Common myeloid progenitor, CD34-positive (primary cell): ENCODE results near the gene NNMT.

Experiments used
- CTCF ChIA-PET: fragments of 350-600 bp; sonication (Branson Sonifier 250); formaldehyde crosslinking; loops from one replicate; lab custom pipeline; 2021; ENCODE audit warnings: antibody characterized with exemption; lab: Charles Lee
- POLR2A ChIA-PET: fragments of 350-600 bp; sonication (Branson Sonifier 250); formaldehyde crosslinking; loops from one replicate; lab custom pipeline; 2021; ENCODE audit warnings: antibody characterized with exemption; lab: Charles Lee
- DNase-seq, 3 donors: peaks; one replicate each; pipeline versions ENCODE4 v3.0.0 to v3.0.0-alpha.2; 2013
- H3K27ac ChIP-seq, 2 experiments: 1 replicate in 1 of 2; 2 replicates in 1 of 2; pipeline ENCODE4 v1.7.0; 2013; ENCODE audit warnings: inconsistent platforms in 2 of 2, low read length in 2 of 2, mild to moderate bottlenecking in 2 of 2, low read depth in 1 of 2, moderate library complexity in 1 of 2; ENCODE audit not compliant: severe bottlenecking in 2 of 2, insufficient read depth in 1 of 2, poor library complexity in 1 of 2
- H3K27me3 ChIP-seq, 5 experiments: replicated peaks in 2 of 5; 1 replicate in 3 of 5; 2 replicates in 2 of 5; pipeline versions ENCODE4 v1.6.1 to v1.7.0; 2013; ENCODE audit warnings: low read length in 4 of 5, mild to moderate bottlenecking in 2 of 5, moderate library complexity in 2 of 5, inconsistent platforms in 1 of 5; ENCODE audit not compliant: insufficient read depth in 5 of 5, control insufficient read depth in 4 of 5
- H3K36me3 ChIP-seq, 4 experiments: 1 replicate in 2 of 4; 2 replicates in 2 of 4; pipeline versions ENCODE4 v1.6.1 to v1.7.0; 2013; ENCODE audit warnings: low read length in 3 of 4, control low read depth in 1 of 4, mild to moderate bottlenecking in 1 of 4; ENCODE audit not compliant: control insufficient read depth in 4 of 4, insufficient read depth in 4 of 4
- H3K4me1 ChIP-seq, 4 experiments: 1 replicate in 3 of 4; 2 replicates in 1 of 4; pipeline versions ENCODE4 v1.6.1 to v1.7.1; 2013; ENCODE audit warnings: low read length in 3 of 4, mild to moderate bottlenecking in 3 of 4, control low read depth in 1 of 4, inconsistent platforms in 1 of 4, moderate library complexity in 1 of 4; ENCODE audit not compliant: control insufficient read depth in 4 of 4, insufficient read depth in 4 of 4; ENCODE audit errors: control extremely low read depth in 1 of 4
- H3K4me3 ChIP-seq, 7 experiments: 1 replicate in 4 of 7; 2 replicates in 3 of 7; pipeline versions ENCODE4 v1.5.1 to v1.7.0; 2013; ENCODE audit warnings: mild to moderate bottlenecking in 7 of 7, low read length in 6 of 7, moderate library complexity in 6 of 7, inconsistent platforms in 2 of 7, low read depth in 2 of 7, control low read depth in 1 of 7; ENCODE audit not compliant: insufficient read depth in 4 of 7, control insufficient read depth in 1 of 7; ENCODE audit errors: extremely low read depth in 1 of 7
- H3K9me3 ChIP-seq, 5 experiments: 1 replicate in 4 of 5; 2 replicates in 1 of 5; pipeline versions ENCODE4 v1.6.1 to v1.7.1; 2013; ENCODE audit warnings: low read length in 4 of 5, mild to moderate bottlenecking in 2 of 5, inconsistent platforms in 1 of 5, low read depth in 1 of 5, moderate library complexity in 1 of 5; ENCODE audit not compliant: control insufficient read depth in 4 of 5, insufficient read depth in 2 of 5; ENCODE audit errors: control extremely low read depth in 1 of 5
- WGBS: methylation state at CpG from one replicate; pipeline ENCODE4 v1.1.5; 2013; ENCODE audit not compliant: insufficient coverage; 5-methylcytosine and 5-hydroxymethylcytosine counted together

Gene NNMT

DNA sequence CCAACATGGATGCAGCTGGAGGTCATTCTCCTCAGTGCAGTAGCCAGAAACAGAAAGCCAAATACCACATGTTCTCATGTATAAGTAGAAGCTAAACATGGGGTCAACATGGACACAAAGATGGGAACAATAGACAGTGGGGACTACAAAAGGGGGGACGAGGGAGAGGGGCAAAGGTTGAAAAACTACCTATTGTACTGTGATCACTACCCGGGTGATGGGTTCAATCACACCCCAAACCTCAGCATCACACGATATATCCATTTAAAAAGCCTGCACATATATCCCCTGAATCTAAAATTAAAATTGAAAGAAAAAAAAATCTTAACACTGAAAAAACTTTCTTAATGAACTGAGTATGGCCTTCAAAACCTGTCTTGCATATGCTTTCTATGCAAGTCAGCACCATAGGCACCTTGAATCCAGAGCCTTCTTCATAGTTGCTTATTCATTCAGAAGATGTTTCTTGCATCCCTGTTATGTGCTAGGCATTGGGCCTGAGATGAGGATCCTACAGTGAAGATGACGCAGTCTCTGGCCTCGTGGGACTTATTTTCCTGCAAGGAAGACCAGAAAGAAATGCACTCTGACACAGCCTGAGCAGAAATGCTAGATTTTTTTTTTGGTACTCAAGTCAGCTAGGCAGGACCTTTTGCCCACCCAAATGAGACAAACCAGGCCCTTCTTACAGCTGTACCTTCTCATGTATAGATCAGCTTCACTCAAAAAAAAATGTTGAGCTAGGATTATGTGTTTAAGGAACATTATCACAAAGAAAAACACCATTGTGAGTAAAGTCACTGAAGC, 21.0 kb downstream of the NNMT start:
- CTCF ChIA-PET = no interaction called here
- peaks cover 0 to 7% (median 0%) of the 10 kb centered on the region in 5 experiments for H3K27me3 ChIP-seq
- H3K36me3 ChIP-seq = no peaks in the 10 kb centered on the region
- H3K27ac ChIP-seq = no peak overlapping the region
- DNase-seq = no peak
- POLR2A ChIA-PET = no interaction called here
- H3K4me1 ChIP-seq = peaks cover 0 to 6% (median under 1%) of the 10 kb centered on the region in 4 experiments
- no peaks in the 10 kb centered on the region for H3K9me3 ChIP-seq
- 100% methylated on average over 2 of the region's 5 CpGs for WGBS
- no peak overlapping the region for H3K4me3 ChIP-seq

DNA sequence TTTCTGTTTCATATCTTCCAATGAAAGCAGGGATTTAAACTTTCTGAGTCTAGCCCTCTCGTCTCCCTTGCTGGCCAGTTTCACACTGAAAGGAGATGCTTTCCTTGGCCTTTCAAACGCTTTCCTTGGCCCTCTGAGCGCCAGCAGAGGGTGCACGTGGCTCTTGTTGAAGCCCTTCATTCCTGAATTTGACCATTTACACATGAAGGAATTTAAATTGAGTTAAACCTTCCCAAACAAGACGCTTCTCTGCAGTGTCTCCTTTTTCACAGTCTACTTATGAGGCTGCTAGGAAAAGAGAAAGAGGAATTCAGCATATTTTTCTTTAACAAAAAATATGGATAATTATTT, 21.6 kb downstream of the NNMT start:
- peaks cover 0 to 7% (median 0%) of the 10 kb centered on the region in 5 experiments for H3K27me3 ChIP-seq
- H3K4me1 ChIP-seq = peaks cover 0 to 6% (median under 1%) of the 10 kb centered on the region in 4 experiments
- no peak overlapping the region for H3K27ac ChIP-seq
- H3K9me3 ChIP-seq = no peaks in the 10 kb centered on the region
- no peak for DNase-seq
- CTCF ChIA-PET = no interaction called here
- no peak overlapping the region for H3K4me3 ChIP-seq
- WGBS = 79% methylated on average over 3 of the region's 5 CpGs
- H3K36me3 ChIP-seq = no peaks in the 10 kb centered on the region
- POLR2A ChIA-PET = no interaction called here

GRCh38 chr11:114318361-114318760, 22.2 kb downstream of the NNMT start:
- POLR2A ChIA-PET = no interaction called here
- H3K27ac ChIP-seq = no peak overlapping the region

GRCh38 chr11:114319716-114320328, 23.6 kb downstream of the NNMT start:
- Histone ChIP-seq H3K27ac (no peak overlapping the region), H3K4me1 (peaks cover 0 to 6% (median under 1%) of the 10 kb centered on the region in 4 experiments), H3K4me3 (no peak overlapping the region), H3K9me3 (peaks cover 0 to 2% (median 0%) of the 10 kb centered on the region in 5 experiments), H3K27me3 (peaks cover 0 to 7% (median 0%) of the 10 kb centered on the region in 5 experiments), H3K36me3 (no peaks in the 10 kb centered on the region)
- DNase-seq = no peak
- WGBS = 74% methylated on average over 5 of the region's 5 CpGs
- POLR2A ChIA-PET = no interaction called here
- CTCF ChIA-PET = no interaction called here

More at GRCh38 chr11:114318361-114318760, 22.2 kb downstream of the NNMT start:
- peaks cover 0 to 6% (median under 1%) of the 10 kb centered on the region in 4 experiments for H3K4me1 ChIP-seq
- DNase-seq = no peak
- no peak overlapping the region for H3K4me3 ChIP-seq
- WGBS = 94% methylated on average over 3 of the region's 4 CpGs
- CTCF ChIA-PET = no interaction called here
- no peaks in the 10 kb centered on the region for H3K9me3 ChIP-seq
- peaks cover 0 to 7% (median 0%) of the 10 kb centered on the region in 5 experiments for H3K27me3 ChIP-seq
- no peaks in the 10 kb centered on the region for H3K36me3 ChIP-seq

DNA sequence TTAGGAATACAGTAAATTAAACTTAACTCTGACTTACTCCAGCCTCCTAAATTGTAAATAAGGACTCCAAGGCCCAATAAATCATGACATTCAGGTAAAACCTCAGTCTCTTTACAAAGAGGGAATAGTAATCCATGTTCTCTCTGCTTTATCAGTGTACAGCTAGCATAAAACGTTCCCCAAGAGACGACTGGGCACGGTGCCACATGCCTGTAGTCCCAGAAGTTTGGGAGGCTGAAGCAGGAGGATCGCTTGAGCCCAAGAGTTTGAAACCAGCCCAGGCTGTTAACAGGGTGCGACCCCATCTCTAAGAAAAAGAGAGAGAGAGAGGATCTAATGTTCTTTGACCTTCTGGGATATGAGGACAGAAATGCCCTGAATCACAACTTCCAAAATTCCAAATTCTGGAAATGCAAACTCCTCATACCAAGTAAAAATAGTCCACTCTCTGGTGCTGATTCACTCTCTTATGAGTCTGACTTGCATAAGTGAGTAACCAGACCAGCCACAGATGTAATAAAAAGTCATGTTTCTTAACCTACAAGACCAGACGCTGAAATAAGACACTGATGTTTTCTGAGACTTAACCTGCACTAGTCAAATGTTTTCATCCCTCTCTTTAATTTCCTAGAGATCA, 25.5 kb downstream of the NNMT start:
- DNase-seq = no peak
- H3K4me3 ChIP-seq = no peak overlapping the region
- H3K27me3 ChIP-seq = peaks cover 0 to 3% (median 0%) of the 10 kb centered on the region in 5 experiments
- WGBS = 88% methylated on average over 4 of the region's 6 CpGs
- H3K27ac ChIP-seq = no peak overlapping the region
- POLR2A ChIA-PET = no interaction called here
- CTCF ChIA-PET = no interaction called here
- H3K4me1 ChIP-seq = no peaks in the 10 kb centered on the region
- H3K36me3 ChIP-seq = no peaks in the 10 kb centered on the region
- peaks cover 0 to 2% (median 0%) of the 10 kb centered on the region in 5 experiments for H3K9me3 ChIP-seq

GRCh38 chr11:114322934-114323333, 26.7 kb downstream of the NNMT start:
- Histone ChIP-seq H3K4me3 (no peak overlapping the region), H3K27me3 (peaks cover 0 to 3% (median 0%) of the 10 kb centered on the region in 5 experiments), H3K9me3 (peaks cover 0 to 2% (median 0%) of the 10 kb centered on the region in 5 experiments), H3K27ac (no peak overlapping the region), H3K4me1 (no peaks in the 10 kb centered on the region), H3K36me3 (no peaks in the 10 kb centered on the region)
- DNase-seq = no peak
- ChIA-PET POLR2A (no interaction called here), CTCF (interaction anchor here (0.6 kb wide), 1 partner anchor 48 kb away, joined by 3 read pairs; no protein-coding TSS in a partner anchor)
- 100% methylated on average over 1 of the region's 2 CpGs for WGBS
